NCI-H345 treated with DMSO at 0.1 percent for 48 hours (cell line): ENCODE measurements around the gene SAPCD2.

Experiments
- DNase-seq: peaks from one replicate; lab custom pipeline; 2025; ENCODE audit not compliant: unreplicated experiment; lab: John Stamatoyannopoulos, UW

The SAPCD2 gene

GRCh38 chr9:137082925-137083290, 12.6 kb upstream of the SAPCD2 start:
- DNase-seq = no peak

DNA sequence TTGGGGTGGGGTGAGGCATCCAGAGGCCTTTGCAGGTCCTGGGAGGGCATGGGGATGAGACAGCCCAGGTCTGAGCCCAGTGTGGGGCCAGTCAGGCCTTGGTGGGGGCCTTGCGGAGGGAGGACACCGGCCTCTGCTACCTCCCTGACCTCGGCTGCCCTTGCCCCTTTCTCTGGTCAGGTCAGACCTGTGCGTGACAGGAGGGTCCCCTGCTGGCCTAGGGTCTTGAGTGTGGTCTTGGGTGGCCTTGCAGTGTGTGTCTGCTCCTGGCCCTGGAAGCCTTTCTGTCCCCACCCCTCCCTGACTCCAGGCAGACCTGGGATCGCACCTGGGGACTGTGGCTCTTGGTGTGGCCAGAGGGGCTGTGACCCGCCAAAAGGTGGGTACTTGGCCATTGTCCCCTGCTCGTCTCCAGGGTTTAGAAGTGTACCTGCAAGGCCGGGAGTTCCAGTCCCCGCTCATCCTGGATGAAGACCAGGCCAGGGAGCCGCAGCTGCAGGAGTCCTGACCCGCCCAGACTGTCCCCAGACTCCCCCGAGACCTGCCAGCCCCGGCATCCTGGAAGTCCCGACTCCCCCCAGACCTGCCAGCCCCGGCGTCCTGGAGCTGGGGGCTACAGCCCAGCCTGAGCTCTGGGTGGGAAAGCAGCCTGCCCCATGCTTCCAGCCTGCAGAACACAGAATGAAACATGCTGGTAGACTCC, 12.0 kb upstream of the SAPCD2 start:
- no peak for DNase-seq

- no peak for DNase-seq
These were observed 10.1 kb upstream of the SAPCD2 start for GRCh38 chr9:137080260-137081122.

- DNase-seq = no peak
These were observed 9.0 kb upstream of the SAPCD2 start for GRCh38 chr9:137079401-137079787.

DNA sequence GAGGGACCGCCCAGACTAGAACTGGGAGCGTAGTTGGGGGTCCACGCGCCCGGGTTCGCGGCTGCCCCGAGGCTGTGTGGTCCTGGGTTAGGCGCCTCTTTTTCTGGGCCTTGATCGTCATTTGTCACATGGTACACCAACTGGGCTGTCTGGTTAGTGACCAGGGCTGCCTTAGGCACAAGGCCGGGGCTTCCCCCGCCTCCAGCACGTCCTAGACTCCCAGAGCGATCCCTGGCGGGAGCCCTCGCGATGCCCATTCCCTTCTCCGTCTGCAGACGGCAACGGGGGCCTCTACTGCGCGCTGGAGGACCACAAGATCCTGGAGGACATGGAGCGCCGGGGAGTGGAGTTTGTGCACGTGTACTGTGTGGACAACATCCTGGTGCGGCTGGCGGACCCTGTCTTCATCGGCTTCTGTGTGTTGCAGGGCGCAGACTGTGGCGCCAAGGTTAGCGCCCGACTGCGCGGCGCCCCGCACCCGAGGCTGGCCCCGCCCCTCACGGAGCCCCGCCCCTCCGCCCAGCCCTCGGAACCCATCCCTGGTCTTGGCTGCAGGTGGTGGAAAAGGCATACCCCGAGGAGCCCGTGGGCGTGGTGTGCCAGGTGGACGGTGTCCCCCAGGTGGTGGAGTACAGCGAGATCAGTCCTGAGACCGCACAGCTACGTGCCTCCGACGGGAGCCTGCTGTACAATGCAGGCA, 8.5 kb upstream of the SAPCD2 start:
- DNase-seq = no peak

- DNase-seq = no peak
These were observed 7.7 kb upstream of the SAPCD2 start for GRCh38 chr9:137077758-137078693.

DNA sequence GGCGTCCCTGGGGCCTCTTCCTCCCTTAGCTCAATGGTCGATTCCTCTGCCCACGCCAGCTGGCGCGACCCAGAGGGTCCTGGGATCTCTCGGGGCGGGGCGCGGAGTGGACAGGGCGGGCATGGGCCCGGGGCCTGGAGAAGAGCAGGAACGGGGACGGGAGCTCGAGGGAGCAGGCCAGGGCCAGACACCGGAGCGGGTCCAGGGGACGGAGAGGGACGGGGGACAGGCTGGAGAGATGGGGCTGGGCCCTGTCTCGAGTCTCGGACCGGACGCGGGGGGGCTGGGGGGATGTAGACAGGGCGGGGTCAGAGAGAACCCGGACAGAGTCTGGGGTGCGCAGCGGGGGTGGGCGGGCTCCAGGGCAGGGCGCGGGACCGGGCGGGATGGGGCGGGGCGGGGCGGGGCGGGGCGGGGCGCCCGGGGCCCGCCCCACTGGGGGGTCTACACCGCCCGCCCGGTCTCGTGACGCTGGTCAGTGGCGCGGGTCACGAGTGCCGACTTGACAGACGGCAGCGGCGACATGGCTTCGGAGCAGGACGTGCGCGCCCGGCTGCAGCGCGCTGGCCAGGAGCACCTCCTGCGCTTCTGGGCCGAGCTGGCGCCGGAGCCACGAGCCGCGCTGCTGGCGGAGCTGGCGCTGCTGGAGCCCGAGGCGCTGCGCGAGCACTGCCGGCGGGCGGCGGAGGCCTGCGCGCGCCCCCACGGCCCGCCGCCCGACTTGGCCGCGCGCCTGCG, 6.8 kb upstream of the SAPCD2 start, which contains the start of gene UAP1L1:
Gene UAP1L1 (plus strand): TSS at position 508 of the 738 bp plus-strand sequence. CDS start 16 bp downstream, at position 524.
- no peak for DNase-seq

- no peak for DNase-seq
These were observed 6.3 kb upstream of the SAPCD2 start for GRCh38 chr9:137076636-137077009.

- no peak for DNase-seq
These were observed 5.0 kb upstream of the SAPCD2 start for GRCh38 chr9:137075275-137075775.

GRCh38 chr9:137074657-137075274, 4.4 kb upstream of the SAPCD2 start:
- no peak for DNase-seq

GRCh38 chr9:137073992-137074399, 3.6 kb upstream of the SAPCD2 start:
- DNase-seq = no peak

- no peak for DNase-seq
These were observed 925 bp upstream of the SAPCD2 start for GRCh38 chr9:137071282-137071681.

DNA sequence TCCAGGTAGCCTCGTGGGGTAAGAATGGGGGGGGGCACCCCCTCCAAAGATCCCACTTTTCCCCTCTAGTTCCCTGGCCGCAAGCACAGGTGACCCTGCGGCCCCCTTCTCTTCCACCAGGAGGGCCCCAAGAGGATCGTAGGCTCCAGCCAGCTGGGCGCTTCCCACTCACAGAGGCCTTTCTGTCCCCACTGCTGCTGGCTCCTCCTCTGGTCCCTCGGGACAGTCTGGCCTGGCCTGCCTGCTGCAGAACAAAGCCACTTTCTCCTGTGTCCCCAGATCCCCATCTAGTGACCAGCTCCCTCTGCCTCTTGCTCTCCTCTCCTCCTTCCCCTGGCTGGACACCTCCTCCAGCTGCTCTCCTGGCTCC, 534 bp upstream of the SAPCD2 start:
- DNase-seq = peak; percentile 52

- DNase-seq = no peak
These were observed 757 bp downstream of the SAPCD2 start for GRCh38 chr9:137069508-137070091.

DNA sequence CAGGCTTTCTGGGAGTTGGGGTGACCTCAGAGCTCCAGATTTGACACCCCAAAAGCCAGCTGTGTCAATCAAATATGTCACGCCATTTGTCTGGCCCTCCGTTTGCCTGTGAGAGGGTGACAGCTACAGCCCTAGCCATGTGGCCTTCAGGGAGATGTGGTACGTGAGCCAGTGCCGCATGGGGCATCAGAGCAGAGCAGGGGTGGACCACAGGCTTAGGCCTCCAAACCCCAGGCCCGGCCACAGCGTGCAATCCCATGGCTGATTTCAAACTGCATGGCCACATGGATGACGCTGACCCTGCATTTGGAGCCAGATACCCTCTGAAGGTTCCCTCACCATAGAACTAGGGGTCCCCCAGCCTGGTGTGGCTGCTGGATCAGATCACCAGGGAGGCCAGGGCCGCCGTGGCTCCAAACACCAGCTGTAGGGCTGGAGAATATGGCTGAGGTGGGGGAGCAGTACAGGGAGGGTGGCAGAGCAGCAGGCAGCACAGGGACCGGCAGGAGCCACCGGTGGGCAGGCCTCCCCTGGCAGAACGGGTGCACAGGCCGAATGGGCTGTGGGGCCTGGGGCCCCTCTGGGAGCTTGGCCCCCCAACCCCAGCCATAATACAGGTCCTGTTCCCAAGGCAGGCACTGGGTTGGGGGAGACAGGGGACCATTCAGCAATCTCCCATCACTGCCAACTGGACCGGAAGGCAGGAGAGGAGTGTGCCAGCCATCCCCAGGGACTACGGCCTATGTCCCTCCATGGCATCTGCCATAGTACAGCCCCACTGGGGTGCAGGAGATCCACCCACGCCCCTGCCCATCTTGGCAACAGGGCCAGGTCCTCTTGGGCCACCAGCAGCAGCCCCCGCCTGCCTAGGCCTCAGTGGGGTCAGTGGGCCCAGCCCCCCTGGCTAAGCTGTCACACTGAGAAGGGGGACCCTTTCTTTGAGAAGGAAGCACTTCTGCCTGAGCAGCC, 1.5 kb downstream of the SAPCD2 start:
- DNase-seq = no peak

DNA sequence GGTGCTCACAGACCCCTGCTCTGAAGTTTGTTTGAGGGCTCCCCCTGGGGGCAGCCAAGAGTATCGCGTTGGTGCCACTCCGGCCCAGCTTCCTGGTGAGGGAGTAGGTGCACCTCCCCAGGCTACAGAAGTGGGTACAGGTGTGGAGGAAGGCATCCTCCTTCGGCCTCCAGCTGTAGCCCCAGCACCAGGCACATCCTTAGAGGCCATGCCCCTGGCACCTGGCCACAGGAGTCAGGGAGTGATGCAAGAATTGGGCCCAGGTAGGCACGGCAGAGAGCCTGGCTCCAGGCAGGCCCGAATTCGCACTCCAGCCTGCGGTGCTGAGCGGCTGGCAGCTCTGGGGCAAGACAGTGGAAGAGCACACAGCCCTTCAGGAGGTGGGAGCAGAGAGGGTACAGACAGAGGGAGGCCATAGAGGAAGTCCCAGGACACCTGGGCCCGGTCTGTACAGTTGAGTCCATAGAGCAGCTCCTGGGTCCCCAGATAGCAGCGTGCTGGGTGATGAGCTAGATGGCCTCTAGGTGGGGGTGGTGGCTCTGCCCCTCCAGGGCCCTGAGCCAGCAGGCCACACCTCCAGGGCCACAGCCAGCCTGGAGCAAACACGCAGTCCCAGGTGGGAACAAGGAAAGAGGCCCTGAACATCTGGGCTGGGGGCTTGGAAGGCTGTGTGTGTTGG, 2.4 kb downstream of the SAPCD2 start:
- DNase-seq = peak; percentile 82

GRCh38 chr9:137066096-137066861, 4.1 kb downstream of the SAPCD2 start:
- no peak for DNase-seq
